Liver (tissue), 9 donors: Measurements from ENCODE around the gene CD63. TPM values are rescaled to one million over a fixed set of nuclear protein-coding genes. Genes with fewer than 3 reads are reported as not detected.

Experiments
- DNase-seq: peaks from one replicate; pipeline ENCODE4 v3.0.0-alpha.2; 2017; ENCODE audit warnings: low spot score
- H3K27ac ChIP-seq, 2 donors: one replicate each; pipeline ENCODE4 v1.7.0; 2013; ENCODE audit warnings: inconsistent platforms in 2 of 2, low read length in 2 of 2, control low read depth in 1 of 2, low read depth in 1 of 2, mild to moderate bottlenecking in 1 of 2
- H3K27me3 ChIP-seq, 4 donors: one replicate each; pipeline versions ENCODE4 v1.6.1 to v1.7.0; 2013; ENCODE audit warnings: low read length in 3 of 4, inconsistent platforms in 1 of 4, mild to moderate bottlenecking in 1 of 4, moderate library complexity in 1 of 4; ENCODE audit not compliant: control insufficient read depth in 4 of 4, insufficient read depth in 4 of 4
- H3K36me3 ChIP-seq, 4 donors: one replicate each; pipeline versions ENCODE4 v1.6.1 to v1.7.0; 2013; ENCODE audit warnings: low read length in 3 of 4, mild to moderate bottlenecking in 3 of 4, low read depth in 1 of 4, moderate library complexity in 1 of 4; ENCODE audit not compliant: control insufficient read depth in 4 of 4, insufficient read depth in 3 of 4
- H3K4me1 ChIP-seq, 4 donors: one replicate each; pipeline versions ENCODE4 v1.6.1 to v1.7.0; 2013; ENCODE audit warnings: low read length in 3 of 4, mild to moderate bottlenecking in 3 of 4, moderate library complexity in 1 of 4; ENCODE audit not compliant: control insufficient read depth in 4 of 4, insufficient read depth in 4 of 4
- H3K4me3 ChIP-seq, 3 donors: one replicate each; pipeline versions ENCODE4 v1.6.1 to v1.7.0; 2013; ENCODE audit warnings: low read length in 3 of 3, control low read depth in 1 of 3, low read depth in 1 of 3, mild to moderate bottlenecking in 1 of 3
- H3K9ac ChIP-seq, 2 donors: one replicate each; pipeline ENCODE4 v1.7.0; 2013; ENCODE audit warnings: low read length in 2 of 2, mild to moderate bottlenecking in 2 of 2, moderate library complexity in 2 of 2, control low read depth in 1 of 2, low read depth in 1 of 2
- H3K9me3 ChIP-seq, 4 donors: one replicate each; pipeline versions ENCODE4 v1.6.1 to v1.7.0; 2013; ENCODE audit warnings: low read length in 3 of 4; ENCODE audit not compliant: control insufficient read depth in 4 of 4
- EGR1 ChIP-seq, 2 donors: IDR thresholded peaks; 2 replicates each; pipeline ENCODE4 v1.6.1; 2016 to 2018; ENCODE audit warnings: antibody characterized with exemption in 2 of 2, low read depth in 2 of 2
- FOXA1 ChIP-seq: IDR thresholded peaks from 2 replicates; pipeline ENCODE4 v1.6.1; 2016; ENCODE audit warnings: antibody characterized with exemption
- FOXA2 ChIP-seq: IDR thresholded peaks from 2 replicates; pipeline ENCODE4 v1.6.1; 2016; ENCODE audit warnings: antibody characterized with exemption
- GABPA ChIP-seq, 2 donors: IDR thresholded peaks in 1 of 2; conservative IDR thresholded peaks in 1 of 2; 2 replicates each; pipeline ENCODE4 v1.6.1; 2016; ENCODE audit warnings: antibody characterized with exemption in 2 of 2, mild to moderate bottlenecking in 1 of 2, moderate library complexity in 1 of 2
- HNF4A ChIP-seq, 2 donors: conservative IDR thresholded peaks; 2 replicates each; pipeline ENCODE4 v1.6.1; 2016; ENCODE audit warnings: antibody characterized with exemption in 2 of 2, mild to moderate bottlenecking in 2 of 2
- HNF4G ChIP-seq: IDR thresholded peaks from 2 replicates; pipeline ENCODE4 v1.6.1; 2016; ENCODE audit warnings: antibody characterized with exemption
- JUND ChIP-seq, 2 donors: IDR thresholded peaks; 2 replicates each; pipeline ENCODE4 v1.6.1; 2016; ENCODE audit warnings: antibody characterized with exemption in 2 of 2
- NR2F2 ChIP-seq: IDR thresholded peaks from 2 replicates; pipeline ENCODE4 v1.6.1; 2016; ENCODE audit warnings: antibody characterized with exemption
- RAD21 ChIP-seq, 2 donors: IDR thresholded peaks; 2 replicates each; pipeline ENCODE4 v1.6.1; 2016; ENCODE audit warnings: antibody characterized with exemption in 2 of 2, mild to moderate bottlenecking in 2 of 2
- RXRA ChIP-seq, 2 donors: IDR thresholded peaks; 2 replicates each; pipeline ENCODE4 v1.6.1; 2017 to 2018; ENCODE audit warnings: antibody characterized with exemption in 2 of 2, mild to moderate bottlenecking in 1 of 2
- SP1 ChIP-seq: IDR thresholded peaks from 2 replicates; pipeline ENCODE4 v1.6.1; 2018; ENCODE audit warnings: antibody characterized with exemption, mild to moderate bottlenecking
- TAF1 ChIP-seq: conservative IDR thresholded peaks from 2 replicates; pipeline ENCODE4 v1.6.1; 2016; ENCODE audit warnings: antibody characterized with exemption, mild to moderate bottlenecking
- YY1 ChIP-seq: IDR thresholded peaks from 2 replicates; pipeline ENCODE4 v1.6.1; 2016; ENCODE audit warnings: antibody characterized with exemption, mild to moderate bottlenecking
- WGBS: extraction: QIAGEN DNeasy Blood & Tissue Kit; methylation state at CpG from one replicate; pipeline ENCODE4 v1.1.7; 2013; 5-methylcytosine and 5-hydroxymethylcytosine counted together
- polyA plus RNA-seq, 2 donors: library from polyadenylated mRNA; stranded (reverse) in 1 of 2; unstranded in 1 of 2; fragments of 200-250 nt in 1 of 2; fragments of >200 nt in 1 of 2; fragmentation: Nextera tagmentation in 1 of 2; extraction: Ambion mirVana in 1 of 2; gene quantifications; one replicate each; pipeline versions ENCODE4 v1.2.1 to v1.2.3, GENCODE V29; 2013 to 2015
- total RNA-seq, 2 donors: library from RNA; depleted of rRNA; stranded (reverse); fragments of >200 nt; gene quantifications; one replicate each; pipeline ENCODE4 v1.2.3, GENCODE V29; 2014
- TF ChIP-seq, protein P1 (sequence below): fragments of 150-350 bp; IDR thresholded peaks from 2 replicates; pipeline ENCODE4 v1.5.1; 2017; ENCODE audit warnings: improper control_type of control experiment, low read depth, low read length; ENCODE audit not compliant: missing input control
- TF ChIP-seq, protein P2 (sequence below): IDR thresholded peaks from 2 replicates; pipeline ENCODE4 v1.6.1; 2016; ENCODE audit warnings: antibody characterized with exemption
- TF ChIP-seq, protein P3 (sequence below): IDR thresholded peaks from 2 replicates; pipeline ENCODE4 v1.6.1; 2016; ENCODE audit warnings: antibody characterized with exemption, mild to moderate bottlenecking
- TF ChIP-seq, protein P4 (sequence below): IDR thresholded peaks from 2 replicates; pipeline ENCODE4 v1.6.1; 2016; ENCODE audit warnings: antibody characterized with exemption
- TF ChIP-seq, protein P5 (sequence below): IDR thresholded peaks from 2 replicates; pipeline ENCODE4 v1.6.1; 2016; ENCODE audit warnings: antibody characterized with exemption
- donor health status: healthy.
- donor health status: healthy.
- donor health status: healthy.
- donor health status: healthy.
- donor health status: healthy.

CD63 gene
- total and polyA plus RNA-seq, 4 donors: 185 to 373 (median 338) TPM

DNA sequence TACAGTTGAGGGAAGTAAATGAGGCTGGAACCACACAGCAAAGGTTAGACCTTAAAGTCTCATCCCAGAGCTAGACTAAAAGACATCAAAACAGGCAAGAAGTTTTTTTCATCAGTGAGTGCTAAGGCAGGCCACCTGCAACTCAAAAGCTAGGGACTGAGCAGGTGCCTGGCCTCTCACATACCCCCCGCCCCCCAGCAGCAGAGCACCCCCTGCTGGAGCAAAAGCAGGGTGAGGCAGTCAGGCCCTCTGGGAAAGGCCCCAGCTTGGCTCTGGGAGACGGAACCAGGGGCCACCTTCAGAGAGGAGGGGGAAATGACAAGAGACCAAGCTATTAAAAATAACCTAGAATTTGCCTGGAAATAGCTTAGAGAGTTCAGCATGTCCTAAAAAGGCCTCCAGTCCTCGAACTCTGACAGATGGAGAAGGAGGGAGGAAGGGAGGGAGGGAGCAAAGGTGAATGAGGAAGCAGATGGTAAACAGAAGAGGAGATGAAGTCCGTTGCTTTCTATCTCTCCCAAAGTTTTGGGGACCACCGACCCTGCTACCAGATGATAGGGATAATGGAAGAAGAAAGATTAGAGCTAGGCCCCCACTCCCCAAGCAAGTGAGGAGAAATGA lies 22.9 kb downstream of the CD63 start:
- Histone ChIP-seq H3K4me1 (peaks cover 0 to 9% (median 3%) of the 10 kb centered on the region in 4 donors), H3K27ac (no peak overlapping the region), H3K4me3 (no peak overlapping the region), H3K36me3 (no peaks in the 10 kb centered on the region), H3K9me3 (no peaks in the 10 kb centered on the region), H3K9ac (no peak overlapping the region), H3K27me3 (no peaks in the 10 kb centered on the region)
- 42% methylated on average over 5 of the region's 5 CpGs for WGBS
- no peak for DNase-seq
- peak in 1 of 2 donors; percentile 52 for TF ChIP-seq RAD21 (IDR thresholded peaks at IDR 0.05)
- no peak for TF ChIP-seq FOXA1
- TF ChIP-seq, protein P1, sequence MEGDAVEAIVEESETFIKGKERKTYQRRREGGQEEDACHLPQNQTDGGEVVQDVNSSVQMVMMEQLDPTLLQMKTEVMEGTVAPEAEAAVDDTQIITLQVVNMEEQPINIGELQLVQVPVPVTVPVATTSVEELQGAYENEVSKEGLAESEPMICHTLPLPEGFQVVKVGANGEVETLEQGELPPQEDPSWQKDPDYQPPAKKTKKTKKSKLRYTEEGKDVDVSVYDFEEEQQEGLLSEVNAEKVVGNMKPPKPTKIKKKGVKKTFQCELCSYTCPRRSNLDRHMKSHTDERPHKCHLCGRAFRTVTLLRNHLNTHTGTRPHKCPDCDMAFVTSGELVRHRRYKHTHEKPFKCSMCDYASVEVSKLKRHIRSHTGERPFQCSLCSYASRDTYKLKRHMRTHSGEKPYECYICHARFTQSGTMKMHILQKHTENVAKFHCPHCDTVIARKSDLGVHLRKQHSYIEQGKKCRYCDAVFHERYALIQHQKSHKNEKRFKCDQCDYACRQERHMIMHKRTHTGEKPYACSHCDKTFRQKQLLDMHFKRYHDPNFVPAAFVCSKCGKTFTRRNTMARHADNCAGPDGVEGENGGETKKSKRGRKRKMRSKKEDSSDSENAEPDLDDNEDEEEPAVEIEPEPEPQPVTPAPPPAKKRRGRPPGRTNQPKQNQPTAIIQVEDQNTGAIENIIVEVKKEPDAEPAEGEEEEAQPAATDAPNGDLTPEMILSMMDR: peak; percentile 17
- TF ChIP-seq YY1: no peak

DNA sequence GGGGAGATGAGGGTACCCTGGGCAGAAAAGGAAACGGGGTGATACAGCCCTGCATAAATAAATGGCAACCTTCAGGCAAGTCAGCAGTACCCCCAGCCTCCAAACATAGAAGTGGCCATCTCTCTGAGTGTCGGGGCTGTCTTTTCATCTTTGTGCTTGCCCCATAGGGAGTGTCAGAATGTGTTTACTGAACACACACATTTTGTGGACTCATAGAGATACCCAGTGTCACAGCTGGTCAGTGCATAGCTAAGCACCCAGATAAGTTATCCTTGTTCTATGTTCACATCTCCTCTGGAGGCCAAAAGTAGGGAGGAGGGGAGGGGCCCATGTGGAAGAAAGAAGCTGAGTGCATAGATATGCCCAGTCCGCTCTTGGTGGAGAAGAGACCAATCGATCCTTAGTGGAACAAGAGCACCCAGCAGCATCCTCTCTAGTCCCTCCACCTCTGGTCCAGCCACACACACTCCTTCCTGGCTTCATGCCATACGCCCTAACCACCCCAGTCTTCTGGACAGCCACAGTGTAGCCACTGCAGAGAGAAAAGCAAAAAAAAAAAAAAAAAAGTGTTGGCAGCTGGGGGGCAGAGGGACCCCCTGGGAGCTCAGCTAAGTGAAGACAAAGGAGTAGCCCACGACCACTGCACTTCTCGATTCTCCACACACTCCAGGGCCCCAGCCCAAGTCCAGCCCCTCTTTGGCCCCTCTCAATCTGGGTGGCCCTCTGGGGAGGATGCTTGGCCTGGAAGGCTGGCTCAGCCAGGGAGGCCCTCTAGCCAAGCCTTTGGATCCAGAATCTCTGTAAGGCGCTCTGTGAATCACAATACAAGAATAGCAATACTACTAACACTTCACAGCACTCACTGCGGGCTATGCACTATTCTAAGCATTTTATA lies 23.7 kb downstream of the CD63 start:
- WGBS: 83% methylated on average over 9 of the region's 9 CpGs
- H3K4me1 ChIP-seq: peaks cover 0 to 9% (median 3%) of the 10 kb centered on the region in 4 donors

More for the DNA sequence above, 23.7 kb downstream of the CD63 start:
- TF ChIP-seq FOXA1: no peak
- no peak for TF ChIP-seq HNF4G
- TF ChIP-seq, protein P2, sequence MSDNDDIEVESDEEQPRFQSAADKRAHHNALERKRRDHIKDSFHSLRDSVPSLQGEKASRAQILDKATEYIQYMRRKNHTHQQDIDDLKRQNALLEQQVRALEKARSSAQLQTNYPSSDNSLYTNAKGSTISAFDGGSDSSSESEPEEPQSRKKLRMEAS: no peak
- no peak for TF ChIP-seq RAD21 (IDR thresholded peaks at IDR 0.05)
- TF ChIP-seq, protein P3, sequence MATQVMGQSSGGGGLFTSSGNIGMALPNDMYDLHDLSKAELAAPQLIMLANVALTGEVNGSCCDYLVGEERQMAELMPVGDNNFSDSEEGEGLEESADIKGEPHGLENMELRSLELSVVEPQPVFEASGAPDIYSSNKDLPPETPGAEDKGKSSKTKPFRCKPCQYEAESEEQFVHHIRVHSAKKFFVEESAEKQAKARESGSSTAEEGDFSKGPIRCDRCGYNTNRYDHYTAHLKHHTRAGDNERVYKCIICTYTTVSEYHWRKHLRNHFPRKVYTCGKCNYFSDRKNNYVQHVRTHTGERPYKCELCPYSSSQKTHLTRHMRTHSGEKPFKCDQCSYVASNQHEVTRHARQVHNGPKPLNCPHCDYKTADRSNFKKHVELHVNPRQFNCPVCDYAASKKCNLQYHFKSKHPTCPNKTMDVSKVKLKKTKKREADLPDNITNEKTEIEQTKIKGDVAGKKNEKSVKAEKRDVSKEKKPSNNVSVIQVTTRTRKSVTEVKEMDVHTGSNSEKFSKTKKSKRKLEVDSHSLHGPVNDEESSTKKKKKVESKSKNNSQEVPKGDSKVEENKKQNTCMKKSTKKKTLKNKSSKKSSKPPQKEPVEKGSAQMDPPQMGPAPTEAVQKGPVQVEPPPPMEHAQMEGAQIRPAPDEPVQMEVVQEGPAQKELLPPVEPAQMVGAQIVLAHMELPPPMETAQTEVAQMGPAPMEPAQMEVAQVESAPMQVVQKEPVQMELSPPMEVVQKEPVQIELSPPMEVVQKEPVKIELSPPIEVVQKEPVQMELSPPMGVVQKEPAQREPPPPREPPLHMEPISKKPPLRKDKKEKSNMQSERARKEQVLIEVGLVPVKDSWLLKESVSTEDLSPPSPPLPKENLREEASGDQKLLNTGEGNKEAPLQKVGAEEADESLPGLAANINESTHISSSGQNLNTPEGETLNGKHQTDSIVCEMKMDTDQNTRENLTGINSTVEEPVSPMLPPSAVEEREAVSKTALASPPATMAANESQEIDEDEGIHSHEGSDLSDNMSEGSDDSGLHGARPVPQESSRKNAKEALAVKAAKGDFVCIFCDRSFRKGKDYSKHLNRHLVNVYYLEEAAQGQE: no peak
- no peak for TF ChIP-seq SP1
- TF ChIP-seq FOXA2: no peak
- TF ChIP-seq EGR1 (IDR thresholded peaks at IDR 0.05; ENCODE audit: low read depth in 2 of 2): no peak
- TF ChIP-seq GABPA (IDR thresholded peaks at IDR 0.05 in 1 of 2, conservative IDR thresholded peaks at IDR 0.05 in 1 of 2): no peak
- TF ChIP-seq, protein P4, sequence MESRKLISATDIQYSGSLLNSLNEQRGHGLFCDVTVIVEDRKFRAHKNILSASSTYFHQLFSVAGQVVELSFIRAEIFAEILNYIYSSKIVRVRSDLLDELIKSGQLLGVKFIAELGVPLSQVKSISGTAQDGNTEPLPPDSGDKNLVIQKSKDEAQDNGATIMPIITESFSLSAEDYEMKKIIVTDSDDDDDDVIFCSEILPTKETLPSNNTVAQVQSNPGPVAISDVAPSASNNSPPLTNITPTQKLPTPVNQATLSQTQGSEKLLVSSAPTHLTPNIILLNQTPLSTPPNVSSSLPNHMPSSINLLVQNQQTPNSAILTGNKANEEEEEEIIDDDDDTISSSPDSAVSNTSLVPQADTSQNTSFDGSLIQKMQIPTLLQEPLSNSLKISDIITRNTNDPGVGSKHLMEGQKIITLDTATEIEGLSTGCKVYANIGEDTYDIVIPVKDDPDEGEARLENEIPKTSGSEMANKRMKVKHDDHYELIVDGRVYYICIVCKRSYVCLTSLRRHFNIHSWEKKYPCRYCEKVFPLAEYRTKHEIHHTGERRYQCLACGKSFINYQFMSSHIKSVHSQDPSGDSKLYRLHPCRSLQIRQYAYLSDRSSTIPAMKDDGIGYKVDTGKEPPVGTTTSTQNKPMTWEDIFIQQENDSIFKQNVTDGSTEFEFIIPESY: no peak
- TF ChIP-seq, protein P1: no peak
- no peak for TF ChIP-seq RXRA (IDR thresholded peaks at IDR 0.05)
- TF ChIP-seq HNF4A (conservative IDR thresholded peaks at IDR 0.05): no peak
- TF ChIP-seq NR2F2: no peak
- TF ChIP-seq YY1: no peak
- no peak for TF ChIP-seq JUND (IDR thresholded peaks at IDR 0.05)
- TF ChIP-seq TAF1: no peak
- TF ChIP-seq, protein P5, sequence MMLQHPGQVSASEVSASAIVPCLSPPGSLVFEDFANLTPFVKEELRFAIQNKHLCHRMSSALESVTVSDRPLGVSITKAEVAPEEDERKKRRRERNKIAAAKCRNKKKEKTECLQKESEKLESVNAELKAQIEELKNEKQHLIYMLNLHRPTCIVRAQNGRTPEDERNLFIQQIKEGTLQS: no peak
- H3K36me3 ChIP-seq: no peaks in the 10 kb centered on the region
- DNase-seq: no peak
- no peak overlapping the region for H3K4me3 ChIP-seq
- H3K27me3 ChIP-seq: no peaks in the 10 kb centered on the region
- H3K27ac ChIP-seq: no peak overlapping the region
- H3K9ac ChIP-seq: no peak overlapping the region
- H3K9me3 ChIP-seq: no peaks in the 10 kb centered on the region
